ENCODE results near the gene CDC16.

The CDC16 gene

GRCh38 chr13:114213980-114214379 lies 20.7 kb upstream of the CDC16 start:
- Histone ChIP-seq H3K4me3 (ENCODE audit: low read depth, low read length) (no peak overlapping the region), H3K9me3 (ENCODE audit: control insufficient read depth, insufficient read depth, low read depth, low read length) (no peaks in the 10 kb centered on the region), H3K4me1 (ENCODE audit: control insufficient read depth, insufficient read depth, low read length) (no peaks in the 10 kb centered on the region), H3K27ac (ENCODE audit: extremely low read depth, low read depth, low read length) (no peak overlapping the region), H3K36me3 (ENCODE audit: control insufficient read depth in 2 of 2, insufficient read depth in 1 of 2, low read length in 2 of 2) (no peaks in the 10 kb centered on the region)
- TF ChIP-seq ZNF596 (tag by site-specific recombination; IDR thresholded peaks at IDR 0.05) = no peak
- no peak for TF ChIP-seq FEZF1 (tag by site-specific recombination; IDR thresholded peaks at IDR 0.05)
- TF ChIP-seq ZNF239 (tag by site-specific recombination; IDR thresholded peaks at IDR 0.05) = no peak
- TF ChIP-seq ZNF544 (tag by site-specific recombination; IDR thresholded peaks at IDR 0.05) = no peak
- no peak for TF ChIP-seq GLI2 (tag by site-specific recombination; IDR thresholded peaks at IDR 0.05; ENCODE audit: borderline replicate concordance, low read depth)
- no peak for TF ChIP-seq ZNF18 (tag by site-specific recombination; IDR thresholded peaks at IDR 0.05)
- no peak for TF ChIP-seq ZNF24 (tag by site-specific recombination; IDR thresholded peaks at IDR 0.05)
- ChIA-PET POLR2A (no interaction called here), CTCF (interaction anchor here (1.2 kb wide), 1 partner anchor 9 kb away, joined by 3 read pairs; no protein-coding TSS in a partner anchor)

GRCh38 chr13:114219392-114219791 lies 15.3 kb upstream of the CDC16 start:
- POLR2A ChIA-PET = no interaction called here
- CTCF ChIA-PET = interaction anchor here (0.6 kb wide), 1 partner anchor 75 kb away, joined by 3 read pairs; no protein-coding TSS in a partner anchor
- Histone ChIP-seq H3K4me3 (ENCODE audit: low read depth, low read length) (no peak overlapping the region), H3K9me3 (ENCODE audit: control insufficient read depth, insufficient read depth, low read depth, low read length) (no peaks in the 10 kb centered on the region), H3K4me1 (ENCODE audit: control insufficient read depth, insufficient read depth, low read length) (no peaks in the 10 kb centered on the region), H3K27ac (ENCODE audit: extremely low read depth, low read depth, low read length) (no peak overlapping the region), H3K36me3 (ENCODE audit: control insufficient read depth in 2 of 2, insufficient read depth in 1 of 2, low read length in 2 of 2) (no peaks in the 10 kb centered on the region)
- TF ChIP-seq ZNF16 (tag by site-specific recombination; IDR thresholded peaks at IDR 0.05; ENCODE audit: low read depth) (no peak), ZBTB26 (tag by site-specific recombination; optimal IDR thresholded peaks at IDR 0.05) (no peak), KLF1 (tag by site-specific recombination; IDR thresholded peaks at IDR 0.05) (no peak), ZSCAN18 (tag by site-specific recombination; IDR thresholded peaks at IDR 0.05) (no peak), ZNF2 (tag by site-specific recombination; IDR thresholded peaks at IDR 0.05) (no peak), YY2 (tag by site-specific recombination; IDR thresholded peaks at IDR 0.05) (no peak), IKZF3 (tag by site-specific recombination; IDR thresholded peaks at IDR 0.05) (no peak), MZF1 (tag by site-specific recombination; IDR thresholded peaks at IDR 0.05; ENCODE audit: borderline replicate concordance) (no peak)

- no peaks in the 10 kb centered on the region for H3K4me1 ChIP-seq (ENCODE audit: control insufficient read depth, insufficient read depth, low read length)
- POLR2A ChIA-PET = no interaction called here
These were observed 12.2 kb upstream of the CDC16 start for GRCh38 chr13:114222461-114222968.

More at GRCh38 chr13:114222461-114222968, 12.2 kb upstream of the CDC16 start:
- H3K36me3 ChIP-seq (ENCODE audit: control insufficient read depth in 2 of 2, insufficient read depth in 1 of 2, low read length in 2 of 2) = no peaks in the 10 kb centered on the region
- CTCF ChIA-PET = interaction anchor here (0.8 kb wide), 1 partner anchor 9 kb away, joined by 3 read pairs; no protein-coding TSS in a partner anchor
- H3K4me3 ChIP-seq (ENCODE audit: low read depth, low read length) = no peak overlapping the region
- no peak overlapping the region for H3K27ac ChIP-seq (ENCODE audit: extremely low read depth, low read depth, low read length)
- TF ChIP-seq HOXC10 (CRISPR knock-in tag; IDR thresholded peaks at IDR 0.05) = no peak
- no peak for TF ChIP-seq RBAK (tag by site-specific recombination; IDR thresholded peaks at IDR 0.05)
- TF ChIP-seq ZNF394 (tag by site-specific recombination; IDR thresholded peaks at IDR 0.05; ENCODE audit: borderline replicate concordance) = no peak
- no peak for TF ChIP-seq ZNF169 (tag by site-specific recombination; IDR thresholded peaks at IDR 0.05)
- H3K9me3 ChIP-seq (ENCODE audit: control insufficient read depth, insufficient read depth, low read depth, low read length) = no peaks in the 10 kb centered on the region
